ENCODE data around the gene ANKRD18B.
"Not testable (repeated sequence)": the region's sequence is repeated elsewhere in the genome, so short reads cannot be mapped to it uniquely, and the experiment has no call there.

The ANKRD18B gene

GRCh38 chr9:33523397-33524305, at the start of gene ANKRD18B:
ANKRD18B (plus strand) TSS chr9:33524251; CDS start chr9:33524490, 239 bp downstream.
- DNase-seq: peak; percentile 35

GRCh38 chr9:33475357-33475756, 48.7 kb upstream of the ANKRD18B start:
- DNase-seq: no peak

- no peak for DNase-seq
These were observed 47.5 kb upstream of the ANKRD18B start for GRCh38 chr9:33476503-33476902.

- no peak for DNase-seq
These were observed 43.9 kb upstream of the ANKRD18B start for GRCh38 chr9:33480106-33480505.

GRCh38 chr9:33480976-33481375, 43.1 kb upstream of the ANKRD18B start:
- no peak for DNase-seq

- DNase-seq: not testable (repeated sequence)
These were observed 38.7 kb upstream of the ANKRD18B start for GRCh38 chr9:33485312-33485711.

- no peak for DNase-seq
These were observed 35.0 kb upstream of the ANKRD18B start for GRCh38 chr9:33489066-33489465.

GRCh38 chr9:33493819-33494218, 30.2 kb upstream of the ANKRD18B start:
- DNase-seq: not testable (repeated sequence)

- no peak for DNase-seq
These were observed 25.7 kb upstream of the ANKRD18B start for GRCh38 chr9:33498387-33498786.

GRCh38 chr9:33506626-33507370, 17.3 kb upstream of the ANKRD18B start:
- no peak for DNase-seq

- DNase-seq: peak; percentile 27
These were observed 13.5 kb upstream of the ANKRD18B start for GRCh38 chr9:33510262-33511183.

GRCh38 chr9:33511184-33511517, 12.9 kb upstream of the ANKRD18B start:
- not testable (repeated sequence) for DNase-seq

- not testable (repeated sequence) for DNase-seq
These were observed 11.5 kb upstream of the ANKRD18B start for GRCh38 chr9:33512535-33512934.

GRCh38 chr9:33515342-33515995, 8.6 kb upstream of the ANKRD18B start:
- not testable (repeated sequence) for DNase-seq

GRCh38 chr9:33516397-33516796, 7.7 kb upstream of the ANKRD18B start:
- not testable (repeated sequence) for DNase-seq

- peak; percentile 22 for DNase-seq
These were observed 6.7 kb upstream of the ANKRD18B start for GRCh38 chr9:33517373-33517772.

GRCh38 chr9:33517934-33518577, 6.0 kb upstream of the ANKRD18B start:
- DNase-seq: not testable (repeated sequence)

- not testable (repeated sequence) for DNase-seq
These were observed 2.2 kb upstream of the ANKRD18B start for GRCh38 chr9:33521861-33522260.

- no peak for DNase-seq
These were observed 376 bp downstream of the ANKRD18B start for GRCh38 chr9:33524306-33524947.

- DNase-seq: not testable (repeated sequence)
These were observed 4.0 kb downstream of the ANKRD18B start for GRCh38 chr9:33528069-33528468.

GRCh38 chr9:33533958-33534357, 9.9 kb downstream of the ANKRD18B start:
- DNase-seq: not testable (repeated sequence)
